ENCODE measurements around the gene CAMK2B.

DNA sequence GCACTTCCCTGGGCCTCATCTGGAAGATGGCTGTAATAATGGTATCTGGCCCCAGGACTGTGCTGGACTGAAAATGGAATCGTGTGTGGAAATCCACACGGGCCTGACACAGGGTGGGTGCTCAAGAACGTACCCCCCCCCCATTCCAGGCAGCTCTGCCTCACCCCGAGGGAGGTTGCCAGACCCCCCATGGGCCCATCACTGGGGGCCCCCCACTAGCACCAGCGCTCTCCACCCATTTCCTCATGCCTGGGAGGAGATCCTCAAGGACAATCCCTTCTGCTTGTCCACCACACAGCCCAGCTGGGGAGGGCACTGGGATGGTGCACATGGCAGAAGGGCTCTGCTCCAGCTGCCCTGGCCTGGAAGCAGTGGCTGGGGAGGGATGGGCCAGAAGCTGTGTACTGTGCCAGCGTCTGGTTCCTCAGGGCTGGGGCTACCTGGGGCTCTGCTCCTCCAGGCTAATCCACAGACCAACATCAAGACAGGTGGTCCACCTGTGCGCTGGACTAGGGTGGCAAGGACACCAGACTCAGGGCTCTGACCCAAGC, 55.4 kb downstream of the CAMK2B start:
- TF ChIP-seq ESRRA (IDR thresholded peaks at IDR 0.05; ENCODE audit: borderline replicate concordance, low read length) = no peak
- TF ChIP-seq CTCF (IDR thresholded peaks at IDR 0.05) = no peak
- no peak for TF ChIP-seq EP300 (IDR thresholded peaks at IDR 0.05)
- no peak for TF ChIP-seq POLR2A (IDR thresholded peaks at IDR 0.05; ENCODE audit: low read length)
- no peak for TF ChIP-seq RAD21 (conservative IDR thresholded peaks at IDR 0.05 in 1 of 2, IDR thresholded peaks at IDR 0.05 in 1 of 2)
- no peak for TF ChIP-seq JUNB (IDR thresholded peaks at IDR 0.05)
- no peak for TF ChIP-seq JUN (IDR thresholded peaks at IDR 0.05)
- TF ChIP-seq, protein P1, sequence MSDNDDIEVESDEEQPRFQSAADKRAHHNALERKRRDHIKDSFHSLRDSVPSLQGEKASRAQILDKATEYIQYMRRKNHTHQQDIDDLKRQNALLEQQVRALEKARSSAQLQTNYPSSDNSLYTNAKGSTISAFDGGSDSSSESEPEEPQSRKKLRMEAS (IDR thresholded peaks at IDR 0.05) = no peak
- no peak for TF ChIP-seq TP53 (CRISPR knock-in tag; IDR thresholded peaks at IDR 0.05)
- TF ChIP-seq CBX2 (IDR thresholded peaks at IDR 0.05; ENCODE audit: borderline replicate concordance, low read depth) = no peak
- TF ChIP-seq PHF8 (IDR thresholded peaks at IDR 0.05; ENCODE audit: borderline replicate concordance, low read depth) = no peak
